HG02943 (cell line): ENCODE results near the gene OR56A5.
"Not testable (repeated sequence)": the region's sequence is repeated elsewhere in the genome, so short reads cannot be mapped to it uniquely, and the experiment has no call there.

ENCODE experiments used
- ATAC-seq: cut with Tn5 transposase; IDR thresholded peaks from one replicate; pipeline ENCODE4 v1.9.1; 2021; ENCODE audit warnings: mild to moderate bottlenecking, low read depth, moderate library complexity; ENCODE audit not compliant: unreplicated experiment

OR56A5 gene

GRCh38 chr11:5968394-5968793, at the start of gene OR56A5:
OR56A5 (minus strand) TSS chr11:5968494; CDS start chr11:5968494, 0 bp downstream.
- no peak for ATAC-seq

GRCh38 chr11:6013042-6013441, 44.7 kb upstream of the OR56A5 start:
- no peak for ATAC-seq

- no peak for ATAC-seq
These were observed 43.9 kb upstream of the OR56A5 start for GRCh38 chr11:6012035-6012668.

- ATAC-seq = no peak
These were observed 38.6 kb upstream of the OR56A5 start, which contains the start of gene OR56A4 for GRCh38 chr11:6006846-6007245. OR56A4 (minus strand) TSS chr11:6006946; CDS start chr11:6002992, 3,954 bp downstream.

- ATAC-seq = no peak
These were observed 38.1 kb upstream of the OR56A5 start for GRCh38 chr11:6006395-6006794.

GRCh38 chr11:6002202-6002699, 34.0 kb upstream of the OR56A5 start:
- no peak for ATAC-seq

GRCh38 chr11:5994791-5995190, 26.5 kb upstream of the OR56A5 start:
- ATAC-seq = no peak

GRCh38 chr11:5992604-5993251, 24.4 kb upstream of the OR56A5 start:
- ATAC-seq = no peak

GRCh38 chr11:5992150-5992549, 23.9 kb upstream of the OR56A5 start:
- no peak for ATAC-seq

GRCh38 chr11:5989203-5989602, 20.9 kb upstream of the OR56A5 start:
- no peak for ATAC-seq

GRCh38 chr11:5986885-5987284, 18.6 kb upstream of the OR56A5 start, which contains the start of gene OR52L1:
OR52L1 (minus strand) TSS chr11:5986985; CDS start chr11:5986930, 55 bp downstream.
- no peak for ATAC-seq

GRCh38 chr11:5983443-5983842, 15.1 kb upstream of the OR56A5 start:
- no peak for ATAC-seq

- no peak for ATAC-seq
These were observed 5.2 kb upstream of the OR56A5 start for GRCh38 chr11:5973530-5973929.

GRCh38 chr11:5967708-5968107, 586 bp downstream of the OR56A5 start:
- no peak for ATAC-seq

GRCh38 chr11:5966958-5967357, 1.3 kb downstream of the OR56A5 start:
- ATAC-seq = no peak

GRCh38 chr11:5960704-5961320, 7.5 kb downstream of the OR56A5 start:
- not testable (repeated sequence) for ATAC-seq

GRCh38 chr11:5955586-5955985, 12.7 kb downstream of the OR56A5 start:
- no peak for ATAC-seq

- no peak for ATAC-seq
These were observed 26.3 kb downstream of the OR56A5 start, which contains the start of gene OR56A3 for GRCh38 chr11:5941951-5942350. OR56A3 (plus strand) TSS chr11:5942251; CDS start chr11:5947347, 5,096 bp downstream.

GRCh38 chr11:5940748-5941147, 27.5 kb downstream of the OR56A5 start:
- ATAC-seq = no peak

GRCh38 chr11:5938603-5938965, 29.7 kb downstream of the OR56A5 start:
- no peak for ATAC-seq

- ATAC-seq = no peak
These were observed 30.3 kb downstream of the OR56A5 start for GRCh38 chr11:5937868-5938602.
